Muscle of back (tissue), 13 donors: Measurements from ENCODE around the gene TRAPPC4. TPM values are rescaled to one million over a fixed set of nuclear protein-coding genes. Genes with fewer than 3 reads are reported as not detected.
"Not testable (repeated sequence)": the region's sequence is repeated elsewhere in the genome, so short reads cannot be mapped to it uniquely, and the experiment has no call there.

Source experiments
- DNase-seq, 3 donors: peaks; one replicate each; pipeline versions ENCODE4 v3.0.0 to v3.0.0-alpha.2; 2013
- long read RNA-seq, 9 donors: transcript quantifications; one replicate each; lab custom pipeline, GENCODE V29; 2026
- polyA plus RNA-seq, 10 donors: library from polyadenylated mRNA; unstranded; fragments of 120-200 nt; gene quantifications; one replicate each; pipeline ENCODE4 v1.2.1, GENCODE V29; 2013; ENCODE audit not compliant: insufficient read length in 10 of 10

The TRAPPC4 gene, protein sequence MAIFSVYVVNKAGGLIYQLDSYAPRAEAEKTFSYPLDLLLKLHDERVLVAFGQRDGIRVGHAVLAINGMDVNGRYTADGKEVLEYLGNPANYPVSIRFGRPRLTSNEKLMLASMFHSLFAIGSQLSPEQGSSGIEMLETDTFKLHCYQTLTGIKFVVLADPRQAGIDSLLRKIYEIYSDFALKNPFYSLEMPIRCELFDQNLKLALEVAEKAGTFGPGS
- 10 to 100 TPM; 41.7 to 55.9 (median 48.0) TPM for polyA plus RNA-seq
- long read RNA-seq, donor 1, transcript TRAPPC4-214 (5 exons, 1,759 nt) = major isoform, 28 of 34 reads
- long read RNA-seq, donor 1, transcript TRAPPC4-210 (4 exons, 1,135 nt) = minor isoform, 5 of 34 reads
- long read RNA-seq, donor 1, partial matches to known transcripts = 0 of 34 reads
- long read RNA-seq, donor 1, other reads (novel, unspliced or antisense) = 0 of 34 reads
- long read RNA-seq, donor 2, transcript TRAPPC4-214 (5 exons, 1,759 nt) = major isoform, 25 of 30 reads
- long read RNA-seq, donor 2, partial matches to known transcripts = 0 of 30 reads
- long read RNA-seq, donor 2, other reads (novel, unspliced or antisense) = 0 of 30 reads
- long read RNA-seq, donor 3 = 0 reads
- long read RNA-seq, donor 4, transcript TRAPPC4-214 (5 exons, 1,759 nt) = major isoform, 15 of 20 reads
- long read RNA-seq, donor 4, partial matches to known transcripts = 0 of 20 reads
- long read RNA-seq, donor 4, other reads (novel, unspliced or antisense) = 0 of 20 reads
- long read RNA-seq, donor 5, transcript TRAPPC4-214 (5 exons, 1,759 nt) = major isoform, 25 of 29 reads
- long read RNA-seq, donor 5, partial matches to known transcripts = 0 of 29 reads
- long read RNA-seq, donor 5, other reads (novel, unspliced or antisense) = 0 of 29 reads
- long read RNA-seq, donor 6, transcript TRAPPC4-214 (5 exons, 1,759 nt) = major isoform, 21 of 27 reads
- long read RNA-seq, donor 6, partial matches to known transcripts = 0 of 27 reads
- long read RNA-seq, donor 6, other reads (novel, unspliced or antisense) = 0 of 27 reads
- long read RNA-seq, donor 7, transcript TRAPPC4-214 (5 exons, 1,759 nt) = major isoform, 14 of 21 reads
- long read RNA-seq, donor 7, partial matches to known transcripts = 0 of 21 reads
- long read RNA-seq, donor 7, other reads (novel, unspliced or antisense) = 0 of 21 reads
- long read RNA-seq, donor 8, transcript TRAPPC4-214 (5 exons, 1,759 nt) = major isoform, 14 of 25 reads
- long read RNA-seq, donor 8, partial matches to known transcripts = 0 of 25 reads
- long read RNA-seq, donor 8, other reads (novel, unspliced or antisense) = 5 of 25 reads
- long read RNA-seq, donor 9, partial matches to known transcripts = 0 of 4 reads
- long read RNA-seq, donor 9, other reads (novel, unspliced or antisense) = 0 of 4 reads

DNA sequence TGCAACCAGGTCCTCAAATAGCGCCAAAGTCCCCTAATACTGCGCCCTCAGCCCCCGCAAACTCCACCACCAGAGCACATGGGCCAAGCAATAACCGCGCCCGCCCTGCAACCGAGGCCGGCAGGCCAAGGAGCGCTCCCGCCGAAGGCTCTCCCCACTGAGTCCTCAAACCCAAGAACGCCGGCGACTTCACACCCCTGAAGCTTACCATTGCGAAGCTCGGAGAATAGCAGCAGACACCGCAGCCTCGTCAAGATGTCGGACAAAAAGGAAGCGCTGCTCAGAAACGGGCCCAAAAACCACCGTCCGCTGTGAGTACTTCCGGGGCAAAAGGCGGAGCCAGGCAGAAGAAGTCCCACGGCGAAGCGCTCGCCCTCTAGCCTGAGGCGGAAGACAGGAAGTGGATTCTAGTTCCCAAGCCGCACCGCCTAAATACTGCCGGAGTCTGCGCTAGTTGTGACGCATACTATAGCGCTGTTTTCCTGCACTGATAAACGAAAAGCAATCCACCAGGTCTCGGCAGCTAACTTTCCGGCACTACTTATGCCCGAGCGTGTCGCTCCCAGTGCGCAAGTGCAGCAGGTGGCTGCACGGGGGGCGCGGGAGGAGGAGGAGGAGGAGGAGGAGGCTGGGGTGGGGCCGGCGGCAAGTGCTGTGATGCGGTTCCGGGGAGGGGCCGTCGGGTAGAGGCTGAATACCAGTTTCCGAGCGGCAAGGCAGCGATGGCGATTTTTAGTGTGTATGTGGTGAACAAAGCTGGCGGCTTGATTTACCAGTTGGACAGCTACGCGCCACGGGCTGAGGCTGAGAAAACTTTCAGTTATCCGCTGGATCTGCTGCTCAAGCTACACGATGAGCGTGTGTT, at the start of gene TRAPPC4, which contains the start of gene RPS25:
Gene TRAPPC4 (plus strand): TSS at position 693 of the 865 bp plus-strand sequence. CDS start 30 bp downstream, at position 723.
Gene RPS25 (minus strand): TSS at position 270 of the 865 bp plus-strand sequence. CDS start 59 bp downstream, at position 211.
- DNase-seq = peak; percentile 97 to 99 (median 98)

DNA sequence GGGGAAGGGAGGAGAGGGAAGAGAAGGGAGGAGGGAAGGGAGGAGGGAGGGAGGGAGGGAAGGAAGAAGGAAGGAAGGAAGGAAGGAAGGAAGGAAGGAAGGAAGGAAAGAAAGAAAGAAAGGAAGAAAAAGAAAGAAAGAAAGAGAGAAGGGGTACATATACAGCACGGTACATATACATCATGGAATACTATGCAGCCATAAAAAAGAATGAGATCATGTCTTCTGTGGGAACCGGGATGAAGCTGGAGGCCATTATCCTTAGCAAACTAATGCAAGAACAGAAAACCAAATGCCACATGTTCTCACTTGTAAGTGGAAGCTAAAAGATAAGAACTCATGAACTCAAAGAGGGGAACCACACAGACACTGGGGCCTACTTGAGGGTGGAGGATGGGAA, 49.1 kb upstream of the TRAPPC4 start:
- DNase-seq = not testable (repeated sequence)

DNA sequence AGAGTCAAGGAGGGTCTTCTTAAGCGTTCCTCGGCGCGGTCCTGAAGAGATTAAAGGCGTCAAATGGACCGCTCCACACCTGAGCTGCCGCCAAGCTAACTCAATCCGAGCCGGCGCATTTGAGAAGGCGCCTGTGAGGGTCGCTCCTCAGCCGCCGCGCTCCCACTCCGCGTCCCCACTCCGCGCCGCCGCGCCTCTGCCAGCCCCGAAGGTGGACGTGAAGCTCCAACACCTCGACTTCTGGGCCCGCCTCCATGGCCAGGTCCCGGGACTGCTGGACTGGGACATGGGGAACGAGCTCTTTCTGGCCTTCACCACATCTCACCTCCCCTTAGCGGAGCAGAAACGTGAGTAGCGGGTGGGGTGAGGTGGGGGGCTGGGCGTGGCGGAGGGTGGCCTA, 46.9 kb upstream of the TRAPPC4 start, which contains the start of gene FOXR1:
Gene FOXR1 (plus strand): TSS at position 116 of the 400 bp plus-strand sequence. CDS start 171 bp downstream, at position 287.
- DNase-seq = no peak

DNA sequence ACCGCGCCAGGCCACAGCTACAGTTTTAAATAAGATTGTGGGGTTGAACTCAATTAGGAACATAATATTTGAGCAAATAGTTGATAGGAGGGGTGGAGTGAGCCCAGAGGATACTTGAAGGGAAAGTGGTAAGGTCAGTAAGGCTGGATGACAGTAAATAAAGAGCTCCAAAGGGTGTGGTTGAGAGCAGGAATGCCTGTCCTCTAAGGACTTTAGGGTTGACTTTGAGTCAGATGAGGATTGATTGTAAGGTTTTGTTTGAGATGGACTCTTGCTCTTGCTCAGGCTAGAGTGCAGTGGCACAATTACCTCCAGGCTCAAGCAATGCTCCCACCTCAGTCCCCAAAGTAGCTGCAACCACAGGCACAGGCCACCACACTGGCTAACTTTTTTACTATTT, 44.6 kb upstream of the TRAPPC4 start:
- DNase-seq = no peak

DNA sequence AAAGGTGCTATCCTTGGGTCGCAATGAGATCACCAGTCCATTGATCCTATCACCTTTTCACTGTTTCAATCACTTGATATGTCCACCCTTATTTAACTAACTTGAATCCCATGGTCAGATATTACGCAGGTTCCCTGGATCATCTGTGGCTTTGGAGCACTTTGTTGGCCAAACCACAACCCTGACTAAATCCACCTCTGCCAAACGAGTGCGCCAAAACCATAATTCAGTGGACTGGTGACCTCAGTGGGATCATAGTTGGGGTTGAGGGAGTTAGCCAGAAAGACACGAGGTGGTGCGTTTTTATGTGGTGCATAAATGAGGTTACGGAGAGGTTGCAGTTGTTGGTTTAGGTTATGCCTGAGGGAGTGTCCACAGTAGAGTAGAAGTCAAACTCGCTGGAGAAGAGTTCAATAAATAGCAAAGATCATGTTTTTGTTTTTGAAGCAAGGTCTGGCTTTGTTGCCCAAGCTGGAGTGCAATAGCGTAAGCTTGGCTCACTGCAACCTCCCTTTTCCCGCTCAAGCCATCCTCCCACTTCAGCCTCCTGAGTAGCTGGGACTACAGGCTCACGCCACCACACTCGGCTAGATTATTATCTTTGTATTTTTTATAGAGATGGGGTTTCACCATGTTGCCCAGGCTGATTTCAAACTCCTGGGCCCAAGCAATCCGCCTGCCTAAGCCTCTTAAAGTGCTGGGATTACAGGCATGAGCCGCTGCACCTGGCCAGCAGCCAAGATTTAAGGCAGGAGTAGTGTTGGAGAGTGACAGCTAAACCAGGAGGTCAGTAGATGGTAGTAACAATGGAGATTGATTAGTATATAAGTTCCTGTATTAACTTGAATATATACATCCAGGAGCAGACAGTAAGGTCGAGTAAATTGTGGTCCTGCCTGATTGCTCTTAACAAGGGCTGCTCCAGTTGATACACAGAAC, 42.5 kb upstream of the TRAPPC4 start:
- DNase-seq = no peak

DNA sequence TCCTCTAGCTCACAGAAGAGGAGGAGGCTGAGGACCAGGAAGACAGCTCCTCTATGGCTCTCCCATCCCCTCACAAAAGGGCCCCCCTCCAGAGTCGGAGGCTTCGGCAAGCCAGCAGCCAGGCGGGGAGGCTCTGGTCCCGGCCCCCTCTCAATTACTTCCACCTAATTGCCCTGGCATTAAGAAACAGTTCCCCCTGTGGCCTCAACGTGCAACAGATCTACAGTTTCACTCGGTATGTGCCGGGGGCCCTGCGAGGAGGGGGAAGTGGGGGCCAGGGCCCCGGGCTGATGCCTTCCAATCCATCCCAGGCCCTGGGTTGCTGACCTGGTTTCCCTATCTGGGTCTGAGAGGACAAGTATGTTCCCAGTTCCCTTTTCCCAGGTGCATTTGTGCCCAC, 39.1 kb upstream of the TRAPPC4 start:
- no peak for DNase-seq

DNA sequence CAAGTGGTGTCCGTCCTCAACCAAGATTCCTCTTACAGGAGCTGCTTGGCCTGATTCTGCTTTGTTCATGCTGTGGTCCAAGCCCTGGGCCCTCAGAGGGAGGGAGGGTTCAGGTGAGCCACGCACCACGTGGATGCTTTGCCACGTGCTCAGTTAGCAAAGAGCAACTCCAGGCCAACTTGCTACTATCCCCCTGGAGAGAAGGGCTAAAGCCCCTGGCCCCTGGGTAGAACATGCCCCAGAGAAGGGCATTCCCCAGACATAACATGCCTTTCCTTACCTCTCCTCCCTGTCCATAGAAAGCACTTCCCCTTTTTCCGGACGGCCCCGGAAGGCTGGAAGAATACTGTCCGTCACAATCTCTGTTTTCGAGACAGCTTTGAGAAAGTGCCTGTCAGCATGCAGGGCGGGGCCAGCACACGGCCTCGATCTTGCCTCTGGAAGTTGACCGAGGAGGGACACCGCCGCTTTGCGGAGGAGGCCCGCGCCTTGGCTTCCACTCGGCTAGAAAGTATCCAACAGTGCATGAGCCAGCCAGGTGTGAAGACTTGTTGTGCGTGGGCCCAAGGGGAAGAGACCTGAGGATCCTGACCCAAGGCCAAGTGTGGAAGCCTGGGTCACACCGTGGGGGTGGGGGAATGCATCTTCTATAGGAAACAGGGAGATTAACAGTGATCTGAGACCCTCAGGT, 38.2 kb upstream of the TRAPPC4 start:
- DNase-seq = peak in 2 of 3 donors; percentile 4 to 58

DNA sequence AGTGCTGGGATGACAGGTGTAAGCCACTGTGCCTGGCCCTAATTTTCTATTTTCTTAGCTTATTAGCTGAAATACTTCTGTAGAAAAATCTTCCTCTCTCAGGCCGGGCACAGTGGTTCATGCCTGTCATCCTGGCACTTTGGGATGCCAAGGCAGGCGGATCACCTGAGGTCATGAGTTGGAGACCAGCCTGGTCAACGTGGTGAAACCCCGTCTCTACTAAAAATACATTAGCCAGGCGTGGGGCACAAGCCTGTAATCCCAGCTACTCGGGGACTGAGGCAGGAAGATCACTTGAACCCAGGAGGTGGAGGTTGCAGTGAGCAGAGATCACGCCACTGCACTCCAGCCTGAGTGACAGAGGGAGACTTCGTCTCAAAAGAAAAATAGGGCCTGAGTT, 34.2 kb upstream of the TRAPPC4 start:
- DNase-seq = not testable (repeated sequence)

DNA sequence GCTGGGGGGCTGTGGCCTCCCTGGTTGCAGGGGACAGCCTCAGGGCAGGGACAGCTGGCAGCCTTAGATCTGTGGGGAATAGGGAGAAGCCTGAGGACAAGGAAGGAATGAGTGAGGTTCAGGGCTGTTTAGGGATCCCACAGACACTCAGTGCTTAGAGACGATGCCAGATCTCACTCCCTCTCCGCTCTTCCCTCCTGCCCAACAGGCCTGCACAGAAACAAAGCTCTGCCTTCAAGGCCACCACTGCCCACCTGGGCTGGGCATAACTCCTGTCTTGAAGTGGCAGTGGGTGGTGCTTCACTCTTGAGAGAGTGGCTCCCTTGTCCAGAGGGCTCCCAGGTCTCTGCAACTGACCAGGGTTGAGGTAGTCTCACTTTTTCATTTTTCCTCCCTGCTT, 33.7 kb upstream of the TRAPPC4 start:
- DNase-seq = peak in 1 of 3 donors; percentile 1

DNA sequence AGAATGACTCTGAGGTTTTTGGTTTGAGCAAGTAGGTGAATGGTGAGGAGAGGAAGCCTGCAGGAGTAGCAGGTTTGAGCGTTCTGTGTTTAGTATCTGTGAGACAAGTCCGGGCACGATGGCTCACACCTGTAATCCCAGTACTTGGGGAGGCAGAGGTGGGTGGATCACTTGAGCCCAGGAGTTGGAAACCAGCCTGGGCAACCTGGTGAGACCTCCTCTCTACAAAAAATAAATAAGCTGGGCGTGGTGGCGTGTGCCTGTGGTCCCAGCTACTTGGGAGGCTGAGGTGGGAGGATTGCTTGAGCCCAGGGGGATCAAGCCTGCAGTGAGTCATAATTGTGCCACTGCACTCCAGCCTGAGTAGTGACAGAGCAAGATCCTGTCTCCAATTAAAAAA, 30.3 kb upstream of the TRAPPC4 start:
- no peak for DNase-seq

DNA sequence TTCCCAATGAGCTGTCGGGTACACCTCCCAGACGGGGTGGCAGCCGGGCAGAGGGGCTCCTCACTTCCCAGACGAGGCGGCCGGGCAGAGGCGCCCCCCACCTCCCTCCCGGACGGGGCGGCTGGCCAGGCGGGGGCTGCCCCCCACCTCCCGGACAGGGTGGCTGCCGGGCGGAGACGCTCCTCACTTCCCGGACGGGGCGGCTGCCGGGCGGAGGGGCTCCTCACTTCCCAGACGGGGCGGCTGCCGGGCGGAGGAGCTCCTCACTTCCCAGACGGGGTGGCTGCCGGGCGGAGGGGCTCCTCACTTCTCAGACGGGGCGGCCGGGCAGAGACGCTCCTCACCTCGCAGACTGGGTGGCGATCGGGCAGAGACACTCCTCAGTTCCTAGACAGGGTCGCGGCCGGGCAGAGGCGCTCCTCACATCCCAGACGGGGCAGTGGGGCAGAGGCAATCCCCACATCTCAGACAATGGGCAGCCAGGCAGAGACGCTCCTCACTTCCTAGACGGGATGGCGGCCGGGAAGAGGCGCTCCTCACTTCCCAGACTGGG, 27.0 kb upstream of the TRAPPC4 start:
- DNase-seq = not testable (repeated sequence)

DNA sequence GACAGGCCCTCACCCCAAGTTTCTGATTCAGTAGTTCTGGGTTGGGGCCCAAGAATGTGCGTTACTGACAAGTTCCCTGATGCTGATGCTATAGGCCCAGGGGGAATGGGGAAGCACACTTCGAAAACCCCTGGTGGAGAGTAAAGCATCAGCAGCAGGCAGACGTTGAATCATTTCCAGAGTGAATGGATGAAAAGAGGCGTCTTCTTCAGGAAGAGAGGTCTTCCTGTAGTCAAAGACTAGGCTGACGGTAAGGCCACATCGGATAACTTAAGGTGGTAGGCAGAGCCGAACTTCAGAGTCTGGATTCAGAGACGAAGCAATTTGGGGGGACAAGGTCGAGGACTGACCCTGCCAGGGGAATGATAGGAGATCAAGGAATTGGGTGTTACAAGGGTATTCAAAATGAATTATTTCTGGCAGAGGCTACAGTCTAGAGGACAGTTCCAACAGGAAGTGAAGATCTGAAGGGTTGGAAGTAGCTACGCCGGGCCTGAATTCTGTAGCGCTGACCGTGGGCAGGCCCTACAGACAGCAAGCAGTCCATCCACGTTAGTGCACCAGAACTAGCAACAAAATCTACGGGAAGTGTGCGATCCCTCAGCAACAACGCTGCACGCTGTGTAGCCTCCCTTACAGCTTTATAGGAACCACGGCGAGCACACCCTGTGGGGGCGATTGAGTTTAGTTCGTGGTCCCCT, 21.5 kb upstream of the TRAPPC4 start:
- peak; percentile 7 to 58 (median 30) for DNase-seq

DNA sequence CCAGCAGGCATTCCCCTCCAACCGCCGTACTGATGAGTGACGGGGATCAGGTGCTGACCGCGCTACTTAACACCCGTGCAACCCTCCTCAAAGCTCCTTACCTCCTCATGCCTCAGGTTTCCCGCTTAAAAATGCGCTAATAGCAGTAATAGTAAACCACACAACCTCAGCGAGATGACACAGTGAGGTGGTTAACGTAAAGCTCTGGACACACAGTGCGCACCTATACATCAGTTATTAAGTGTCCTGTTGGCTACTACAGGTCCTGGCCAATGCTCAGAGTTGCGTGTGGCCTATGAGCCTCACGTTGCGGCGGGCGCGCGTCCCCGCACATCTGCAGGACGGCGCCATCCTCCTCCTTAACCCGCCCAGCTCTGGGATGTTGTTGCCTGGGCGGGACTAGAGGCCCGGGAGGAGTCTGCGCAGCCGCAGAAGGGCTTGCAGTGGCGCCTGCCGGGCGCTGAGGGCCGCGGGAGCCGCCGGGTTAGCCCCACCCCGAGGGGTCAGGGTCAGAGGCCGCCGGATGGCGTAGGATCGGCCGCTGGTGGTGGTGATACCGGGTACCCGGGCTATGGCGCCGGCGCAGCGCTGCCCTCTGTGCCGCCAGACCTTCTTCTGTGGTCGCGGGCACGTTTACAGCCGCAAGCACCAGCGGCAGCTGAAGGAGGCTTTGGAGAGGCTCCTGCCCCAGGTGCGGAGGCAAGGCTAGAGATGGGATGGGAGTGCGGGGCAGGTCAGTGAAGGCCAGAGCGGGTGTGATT, 20.8 kb upstream of the TRAPPC4 start, which contains the start of gene CENATAC:
Gene CENATAC (plus strand): TSS at position 512 of the 761 bp plus-strand sequence. CDS start 60 bp downstream, at position 572.
- DNase-seq = peak; percentile 89 to 97 (median 93)

DNA sequence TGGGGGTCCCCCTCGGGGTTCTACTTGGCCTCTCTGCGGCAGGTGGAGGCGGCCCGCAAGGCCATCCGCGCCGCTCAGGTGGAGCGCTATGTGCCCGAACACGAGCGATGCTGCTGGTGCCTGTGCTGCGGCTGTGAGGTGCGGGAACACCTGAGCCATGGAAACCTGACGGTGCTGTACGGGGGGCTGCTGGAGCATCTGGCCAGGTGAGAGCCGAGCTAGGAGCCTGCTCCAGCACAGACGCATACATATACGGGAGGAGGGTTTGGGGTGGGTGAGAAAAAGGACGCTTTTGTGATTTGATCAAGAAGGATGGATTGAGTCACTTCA, 20.2 kb upstream of the TRAPPC4 start:
- no peak for DNase-seq

DNA sequence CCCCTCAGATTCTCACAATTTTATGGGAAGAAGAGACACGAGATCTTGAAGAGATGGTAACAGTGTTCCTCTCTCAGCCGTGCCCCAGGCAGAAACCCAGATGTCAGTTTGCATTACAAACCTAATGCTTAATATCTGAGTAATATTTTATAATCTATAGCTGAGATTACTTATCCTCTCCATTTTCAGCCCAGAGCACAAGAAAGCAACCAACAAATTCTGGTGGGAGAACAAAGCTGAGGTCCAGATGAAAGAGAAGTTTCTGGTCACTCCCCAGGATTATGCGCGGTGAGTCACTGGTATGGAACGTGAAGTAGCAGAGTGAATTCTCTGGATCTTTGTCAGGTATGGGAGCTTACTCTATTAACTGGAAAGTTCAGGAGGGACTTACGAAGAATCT, 19.7 kb upstream of the TRAPPC4 start:
- DNase-seq = peak in 1 of 3 donors; percentile 9

DNA sequence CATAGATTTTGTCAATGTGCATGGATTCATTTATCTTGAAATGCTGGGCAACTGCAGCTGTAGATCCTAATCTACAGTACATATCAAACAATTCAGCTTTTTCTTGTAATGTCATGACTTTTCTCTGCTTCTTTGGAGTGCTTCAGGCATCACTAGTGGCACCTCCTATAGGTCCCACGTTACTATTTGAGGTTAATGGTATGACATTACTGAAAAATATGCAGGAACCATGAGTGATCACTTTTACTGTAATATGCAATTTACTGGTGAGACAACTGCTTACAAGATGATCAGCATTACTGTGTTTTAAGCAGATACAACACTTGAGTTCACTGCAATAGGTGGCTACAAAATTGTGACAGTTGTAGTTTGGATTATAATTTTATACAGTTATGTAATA, 17.7 kb upstream of the TRAPPC4 start:
- peak in 1 of 3 donors; percentile 13 for DNase-seq

DNA sequence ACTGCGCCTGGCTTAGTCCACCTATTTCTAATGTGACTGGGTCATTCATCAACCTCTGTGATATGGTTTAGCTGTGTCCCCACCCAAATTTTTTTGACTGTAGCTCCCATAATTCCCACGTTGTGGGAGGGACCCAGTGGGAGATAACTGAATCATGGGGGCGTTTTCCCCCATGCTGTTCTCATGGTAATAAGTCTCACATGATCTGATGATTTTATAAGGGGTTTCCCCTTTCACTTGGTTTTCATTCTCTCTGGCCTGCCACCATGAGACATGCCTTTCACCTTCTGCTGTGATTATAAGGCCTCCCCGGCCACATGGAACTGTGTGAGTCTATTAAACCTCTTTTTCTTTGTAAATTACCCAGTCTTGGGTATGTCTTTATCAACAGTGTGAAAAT, 11.9 kb upstream of the TRAPPC4 start:
- DNase-seq = no peak
